ENCODE results near the gene CRYGS. TPM values are rescaled to one million over a fixed set of nuclear protein-coding genes. Genes with fewer than 3 reads are reported as not detected.
"Not testable (repeated sequence)": the region's sequence is repeated elsewhere in the genome, so short reads cannot be mapped to it uniquely, and the experiment has no call there.

CRYGS gene
- polyA plus RNA-seq, 2 of the 4 experiments (the other 2 are of a cell fraction) = 0.65 to 2.5 TPM

GRCh38 chr3:186502966-186503712, 41.0 kb downstream of the CRYGS start:
- ATAC-seq = no peak; a peak in 1 of 6 replicates
- no peak overlapping the region for H3K27ac ChIP-seq
- no peaks in the 10 kb centered on the region for H3K9me3 ChIP-seq
- ChIA-PET CTCF (interaction anchor here (0.9 kb wide), 1 partner anchor 168 kb away, joined by 3 read pairs; no protein-coding TSS in a partner anchor), POLR2A (no interaction called here)
- no peak for DNase-seq (ENCODE audit: low read depth in 1 of 2, low spot score in 1 of 2)
- no peak for FAIRE-seq
- H3K4me3 ChIP-seq = no peak overlapping the region
- 29% methylated on average over 5 of the region's 6 CpGs for WGBS (ENCODE audit: missing lambda C conversion rate)
- TF ChIP-seq POLR2A (IDR thresholded peaks at IDR 0.05; ENCODE audit: low read length) = no peak
- no peaks in the 10 kb centered on the region for H3K4me1 ChIP-seq
- H3K4me2 ChIP-seq = peak overlapping the region; percentile 24; the same call in 2 of the 3 replicates

GRCh38 chr3:186502138-186502948, 41.8 kb downstream of the CRYGS start:
- 30% methylated on average over 5 of the region's 5 CpGs for WGBS (ENCODE audit: missing lambda C conversion rate)
- H3K4me1 ChIP-seq = no peaks in the 10 kb centered on the region
- TF ChIP-seq RARB (CRISPR knock-in tag; IDR thresholded peaks at IDR 0.05) = no peak
- TF ChIP-seq REST (IDR thresholded peaks at IDR 0.05) = no peak
- TF ChIP-seq, protein P1, sequence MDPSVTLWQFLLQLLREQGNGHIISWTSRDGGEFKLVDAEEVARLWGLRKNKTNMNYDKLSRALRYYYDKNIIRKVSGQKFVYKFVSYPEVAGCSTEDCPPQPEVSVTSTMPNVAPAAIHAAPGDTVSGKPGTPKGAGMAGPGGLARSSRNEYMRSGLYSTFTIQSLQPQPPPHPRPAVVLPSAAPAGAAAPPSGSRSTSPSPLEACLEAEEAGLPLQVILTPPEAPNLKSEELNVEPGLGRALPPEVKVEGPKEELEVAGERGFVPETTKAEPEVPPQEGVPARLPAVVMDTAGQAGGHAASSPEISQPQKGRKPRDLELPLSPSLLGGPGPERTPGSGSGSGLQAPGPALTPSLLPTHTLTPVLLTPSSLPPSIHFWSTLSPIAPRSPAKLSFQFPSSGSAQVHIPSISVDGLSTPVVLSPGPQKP (IDR thresholded peaks at IDR 0.05; ENCODE audit: low read depth, low read length) = no peak
- TF ChIP-seq, protein P2, sequence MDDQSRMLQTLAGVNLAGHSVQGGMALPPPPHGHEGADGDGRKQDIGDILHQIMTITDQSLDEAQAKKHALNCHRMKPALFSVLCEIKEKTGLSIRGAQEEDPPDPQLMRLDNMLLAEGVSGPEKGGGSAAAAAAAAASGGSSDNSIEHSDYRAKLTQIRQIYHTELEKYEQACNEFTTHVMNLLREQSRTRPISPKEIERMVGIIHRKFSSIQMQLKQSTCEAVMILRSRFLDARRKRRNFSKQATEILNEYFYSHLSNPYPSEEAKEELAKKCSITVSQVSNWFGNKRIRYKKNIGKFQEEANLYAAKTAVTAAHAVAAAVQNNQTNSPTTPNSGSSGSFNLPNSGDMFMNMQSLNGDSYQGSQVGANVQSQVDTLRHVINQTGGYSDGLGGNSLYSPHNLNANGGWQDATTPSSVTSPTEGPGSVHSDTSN (IDR thresholded peaks at IDR 0.05) = no peak
- no peak for TF ChIP-seq HOXA7 (CRISPR knock-in tag; IDR thresholded peaks at IDR 0.05)
- TF ChIP-seq FOXS1 (CRISPR knock-in tag; IDR thresholded peaks at IDR 0.05) = no peak
- TF ChIP-seq CBX8 (IDR thresholded peaks at IDR 0.05) = no peak
- no peak for TF ChIP-seq POLR2AphosphoS2 (conservative IDR thresholded peaks at IDR 0.05; ENCODE audit: low read length)
- no peak for TF ChIP-seq MAX (IDR thresholded peaks at IDR 0.05)
- TF ChIP-seq CHD4 (IDR thresholded peaks at IDR 0.05; ENCODE audit: borderline replicate concordance) = no peak
- no peak for TF ChIP-seq ZFP36 (IDR thresholded peaks at IDR 0.05; ENCODE audit: borderline replicate concordance, partially characterized antibody)
- no peak for TF ChIP-seq ZC3H11A (IDR thresholded peaks at IDR 0.05)
- TF ChIP-seq HEYL (CRISPR knock-in tag; IDR thresholded peaks at IDR 0.05) = no peak
- CTCF ChIA-PET = interaction anchor here (0.9 kb wide), 1 partner anchor 168 kb away, joined by 3 read pairs; no protein-coding TSS in a partner anchor
- POLR2A ChIA-PET = no interaction called here
- H3K9me3 ChIP-seq = no peaks in the 10 kb centered on the region
- peak overlapping the region; percentile 24; the same call in 2 of the 3 replicates for H3K4me2 ChIP-seq
- no peak for FAIRE-seq
- peak; percentile 55 to 68; a peak in 5 of 6 replicates for ATAC-seq
- no peak overlapping the region for H3K4me3 ChIP-seq
- DNase-seq (ENCODE audit: low read depth in 1 of 2, low spot score in 1 of 2) = no peak
- H3K27ac ChIP-seq = no peak overlapping the region

DNA sequence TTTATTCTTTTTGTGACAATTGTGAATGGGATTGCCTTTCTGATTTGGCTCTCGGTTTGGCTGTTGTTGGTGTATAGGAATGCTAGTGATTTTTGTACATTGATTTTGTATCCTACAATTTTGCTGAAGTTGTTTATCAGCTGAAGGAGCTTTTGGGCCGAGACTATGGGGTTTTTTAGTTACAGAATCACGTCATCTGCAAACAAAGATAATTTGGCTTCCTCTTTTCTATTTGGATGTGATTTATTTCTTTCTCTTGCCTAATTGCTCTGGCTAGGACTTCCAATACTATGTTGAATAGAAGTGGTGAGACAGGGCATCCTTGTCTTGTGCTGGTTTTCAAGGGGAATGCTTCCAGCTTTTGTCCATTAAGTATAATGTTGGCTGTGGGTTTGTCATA, 44.2 kb downstream of the CRYGS start:
- ATAC-seq; DNase-seq (ENCODE audit: low read depth in 1 of 2, low spot score in 1 of 2); POLR2A ChIA-PET; FAIRE-seq; H3K9me3 ChIP-seq; H3K4me3 ChIP-seq; H3K4me2 ChIP-seq; H3K4me1 ChIP-seq; H3K27ac ChIP-seq: not testable (repeated sequence)
- 13% methylated on average over 3 of the region's 3 CpGs for WGBS (ENCODE audit: missing lambda C conversion rate)
- CTCF ChIA-PET = interaction anchor here (0.6 kb wide), 1 partner anchor 125 kb away, joined by 3 read pairs; no protein-coding TSS in a partner anchor

DNA sequence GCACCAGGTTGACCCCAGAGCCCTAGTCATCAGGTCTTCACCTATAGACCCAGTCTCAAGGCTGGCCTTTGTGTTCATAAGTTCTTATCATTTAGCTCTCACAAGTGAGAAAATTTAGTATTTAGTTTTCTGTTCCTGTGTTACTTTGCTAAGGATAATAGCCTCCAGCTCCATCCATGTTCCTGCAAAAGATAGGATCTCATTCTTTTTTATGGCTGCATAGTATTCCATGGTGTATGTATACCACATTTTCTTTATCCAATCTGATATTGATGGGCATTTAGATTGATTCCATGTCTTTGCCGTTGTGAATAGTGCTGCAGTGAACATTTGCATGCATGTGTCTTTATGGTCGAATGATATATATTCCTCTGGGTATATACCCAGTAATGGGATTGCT, 46.2 kb downstream of the CRYGS start:
- H3K9me3 ChIP-seq; CTCF ChIA-PET; H3K4me2 ChIP-seq; H3K27ac ChIP-seq; DNase-seq (ENCODE audit: low read depth in 1 of 2, low spot score in 1 of 2); POLR2A ChIA-PET; H3K4me3 ChIP-seq; ATAC-seq; FAIRE-seq; H3K4me1 ChIP-seq: not testable (repeated sequence)
- 16% methylated on average over 2 of the region's 2 CpGs for WGBS (ENCODE audit: missing lambda C conversion rate)

Measured in A549 (cell line).